ENCODE data around the gene CDC16. TPM values are rescaled to one million over a fixed set of nuclear protein-coding genes. Genes with fewer than 3 reads are reported as not detected.

Gene CDC16
- total and polyA plus RNA-seq, 2 of the 13 experiments (the other 11 are each of a cell fraction or from before 2014, with no cell fraction given), result 24.2 to 60.9 TPM

- no peak overlapping the region for H3K4me2 ChIP-seq (ENCODE audit: low read depth, low read length)
- CTCF ChIA-PET (ENCODE audit: low intra/inter-chr PET ratio, low total read pairs), result no interaction called here
- no peak overlapping the region for H2AFZ ChIP-seq (ENCODE audit: low read length)
- TF ChIP-seq NFE2L2 (IDR thresholded peaks at IDR 0.05; ENCODE audit: low read length) (peak; percentile 35; the same call in 1 of the 2 replicates), SALL2 (CRISPR knock-in tag; IDR thresholded peaks at IDR 0.05) (no peak), ZNF546 (CRISPR knock-in tag; conservative IDR thresholded peaks at IDR 0.05) (no peak), ATF3 (CRISPR knock-in tag; IDR thresholded peaks at IDR 0.05) (no peak), ZNF558 (CRISPR knock-in tag; IDR thresholded peaks at IDR 0.05; ENCODE audit: borderline replicate concordance) (no peak), MAFK (conservative IDR thresholded peaks at IDR 0.05 in 1 of 2, IDR thresholded peaks at IDR 0.05 in 1 of 2; ENCODE audit: low read length in 2 of 2) (0 out of 4 replicates have a peak, but pooled peaks of 1 of the 2 experiments have one; percentile 8), HES4 (CRISPR knock-in tag; IDR thresholded peaks at IDR 0.05; ENCODE audit: borderline replicate concordance) (no peak), SMC3 (IDR thresholded peaks at IDR 0.05; ENCODE audit: low read length) (no peak)
- no peaks in the 10 kb centered on the region for H3K9me3 ChIP-seq (ENCODE audit: low read length)
- H3K9ac ChIP-seq (ENCODE audit: insufficient read depth, low read depth, low read length), result no peak overlapping the region
- no peaks in the 10 kb centered on the region for H3K27me3 ChIP-seq (ENCODE audit: control insufficient read depth in 1 of 2, insufficient read depth in 2 of 2, low read length in 2 of 2)
- ATAC-seq (no peak), DNase-seq (ENCODE audit: low spot score) (no peak), FAIRE-seq (no peak)
- no peaks in the 10 kb centered on the region for H3K4me1 ChIP-seq (ENCODE audit: insufficient read depth, low read length)
- 96% methylated on average over 6 of the region's 6 CpGs for WGBS (ENCODE audit: low lambda C conversion rate)
- H3K27ac ChIP-seq (ENCODE audit: extremely low read length, insufficient read depth, low read length), result no peak overlapping the region
- peaks cover 22 to 82% of the 10 kb centered on the region in 2 experiments for H3K36me3 ChIP-seq (replicated peaks in 1 of 2; ENCODE audit: control insufficient read depth in 1 of 2, insufficient read depth in 2 of 2, low read length in 2 of 2)
- intact Hi-C loops (cut with micrococcal nuclease; ENCODE audit: unreplicated experiment), result no loop called here
- no peak overlapping the region for H3K4me3 ChIP-seq (replicated peaks in 1 of 3; ENCODE audit: insufficient read depth in 1 of 3, low read depth in 2 of 3, low read length in 3 of 3)
- H4K20me1 ChIP-seq (ENCODE audit: insufficient read depth, low read length), result no peaks in the 10 kb centered on the region
- in situ Hi-C loops (cut with HindIII; ENCODE audit: extremely low pct_ligation_motif_present, low pct_unique_long_range_greater_than_20kb), result no loop called here
- no TSS peak for BruUV-seq (replicated peaks)
- POLR2A ChIA-PET, result no interaction called here
- H3K79me2 ChIP-seq (ENCODE audit: insufficient read depth, low read length), result peaks cover under 1% of the 10 kb centered on the region
Observed at GRCh38 chr13:114241918-114242317, 7.2 kb downstream of the CDC16 start.

DNA sequence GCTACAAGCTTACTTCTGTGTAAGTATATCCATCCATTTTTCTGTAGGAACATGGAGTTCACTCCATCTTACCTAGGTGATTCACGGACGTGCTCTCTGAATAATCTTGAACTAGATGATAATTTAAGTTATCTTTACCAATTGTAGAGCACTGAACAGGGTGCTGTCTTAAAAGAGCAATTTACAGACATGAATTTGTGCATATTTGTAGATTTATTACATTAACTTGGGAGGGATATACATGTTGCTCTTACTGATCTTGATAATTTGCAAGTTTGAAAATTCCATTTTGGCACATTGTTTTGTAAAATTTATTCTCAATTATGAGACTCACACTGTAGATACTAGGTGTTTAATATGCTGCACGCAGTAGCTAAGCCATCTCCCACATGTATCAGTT lies 9.3 kb downstream of the CDC16 start:
- 100% methylated on average over 3 of the region's 3 CpGs for WGBS (ENCODE audit: low lambda C conversion rate)
- Histone ChIP-seq H3K36me3 (replicated peaks in 1 of 2; ENCODE audit: control insufficient read depth in 1 of 2, insufficient read depth in 2 of 2, low read length in 2 of 2) (peaks cover 21 to 79% of the 10 kb centered on the region in 2 experiments), H3K9me3 (ENCODE audit: low read length) (no peaks in the 10 kb centered on the region), H3K9ac (ENCODE audit: insufficient read depth, low read depth, low read length) (no peak overlapping the region), H3K4me1 (ENCODE audit: insufficient read depth, low read length) (no peaks in the 10 kb centered on the region), H4K20me1 (ENCODE audit: insufficient read depth, low read length) (no peaks in the 10 kb centered on the region), H3K4me3 (replicated peaks in 1 of 3; ENCODE audit: insufficient read depth in 1 of 3, low read depth in 2 of 3, low read length in 3 of 3) (no peak overlapping the region), H3K27ac (ENCODE audit: extremely low read length, insufficient read depth, low read length) (no peak overlapping the region), H3K4me2 (ENCODE audit: low read depth, low read length) (no peak overlapping the region), H3K27me3 (ENCODE audit: control insufficient read depth in 1 of 2, insufficient read depth in 2 of 2, low read length in 2 of 2) (no peaks in the 10 kb centered on the region), H3K79me2 (ENCODE audit: insufficient read depth, low read length) (no peaks in the 10 kb centered on the region), H2AFZ (ENCODE audit: low read length) (no peak overlapping the region)
- intact Hi-C loops (cut with micrococcal nuclease; ENCODE audit: unreplicated experiment) (no loop called here), in situ Hi-C loops (cut with HindIII; ENCODE audit: extremely low pct_ligation_motif_present, low pct_unique_long_range_greater_than_20kb) (no loop called here)
- FAIRE-seq, result no peak
- ChIA-PET CTCF (ENCODE audit: low intra/inter-chr PET ratio, low total read pairs) (no interaction called here), POLR2A (no interaction called here)
- BruUV-seq (replicated peaks), result no TSS peak
- no peak for DNase-seq (ENCODE audit: low spot score)
- ATAC-seq, result no peak
- no peak for TF ChIP-seq SNRNP70 (IDR thresholded peaks at IDR 0.05; ENCODE audit: low read depth, low read length)
- TF ChIP-seq, protein P1, sequence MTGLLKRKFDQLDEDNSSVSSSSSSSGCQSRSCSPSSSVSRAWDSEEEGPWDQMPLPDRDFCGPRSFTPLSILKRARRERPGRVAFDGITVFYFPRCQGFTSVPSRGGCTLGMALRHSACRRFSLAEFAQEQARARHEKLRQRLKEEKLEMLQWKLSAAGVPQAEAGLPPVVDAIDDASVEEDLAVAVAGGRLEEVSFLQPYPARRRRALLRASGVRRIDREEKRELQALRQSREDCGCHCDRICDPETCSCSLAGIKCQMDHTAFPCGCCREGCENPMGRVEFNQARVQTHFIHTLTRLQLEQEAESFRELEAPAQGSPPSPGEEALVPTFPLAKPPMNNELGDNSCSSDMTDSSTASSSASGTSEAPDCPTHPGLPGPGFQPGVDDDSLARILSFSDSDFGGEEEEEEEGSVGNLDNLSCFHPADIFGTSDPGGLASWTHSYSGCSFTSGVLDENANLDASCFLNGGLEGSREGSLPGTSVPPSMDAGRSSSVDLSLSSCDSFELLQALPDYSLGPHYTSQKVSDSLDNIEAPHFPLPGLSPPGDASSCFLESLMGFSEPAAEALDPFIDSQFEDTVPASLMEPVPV (CRISPR knock-in tag; IDR thresholded peaks at IDR 0.05), result no peak
- no peak for TF ChIP-seq ZNF792 (CRISPR knock-in tag; IDR thresholded peaks at IDR 0.05)
- no peak for TF ChIP-seq TAF1 (CRISPR knock-in tag; IDR thresholded peaks at IDR 0.05)
- no peak for TF ChIP-seq HDAC1 (CRISPR knock-in tag; IDR thresholded peaks at IDR 0.05)
- no peak for TF ChIP-seq SMAD9 (CRISPR knock-in tag; IDR thresholded peaks at IDR 0.05)
- TF ChIP-seq SKI (IDR thresholded peaks at IDR 0.05; ENCODE audit: partially characterized antibody), result no peak
- no peak for TF ChIP-seq MXI1 (IDR thresholded peaks at IDR 0.05; ENCODE audit: borderline replicate concordance, low read depth, low read length)
- TF ChIP-seq ZNF350 (CRISPR knock-in tag; IDR thresholded peaks at IDR 0.05; ENCODE audit: borderline replicate concordance, low read depth), result no peak
- no peak for TF ChIP-seq PHF20 (CRISPR knock-in tag; IDR thresholded peaks at IDR 0.05)
